Effector memory CD4-positive, alpha-beta T cell (primary cell): ENCODE data around the gene NRP1.
A peak's percentile ranks its signal among the peaks of the same experiment; 100 is the strongest.

ENCODE experiments used
- DNase-seq, 3 donors: peaks; one replicate each; pipeline ENCODE4 v3.0.0-alpha.2; 2020
- H3K27ac ChIP-seq: 2 replicates; pipeline ENCODE4 v1.7.0; 2013; ENCODE audit warnings: mild to moderate bottlenecking, low read length, moderate library complexity; ENCODE audit not compliant: insufficient read depth, poor library complexity, severe bottlenecking
- H3K27me3 ChIP-seq: replicated peaks from 2 replicates; pipeline ENCODE4 v1.7.0; 2013; ENCODE audit warnings: mild to moderate bottlenecking, low read length; ENCODE audit not compliant: insufficient read depth, control insufficient read depth, poor library complexity, severe bottlenecking
- H3K36me3 ChIP-seq: 2 replicates; pipeline ENCODE4 v1.7.0; 2013; ENCODE audit warnings: mild to moderate bottlenecking, low read length, moderate library complexity; ENCODE audit not compliant: control insufficient read depth, insufficient read depth
- H3K4me1 ChIP-seq: 2 replicates; pipeline ENCODE4 v1.7.0; 2013; ENCODE audit warnings: low read length, mild to moderate bottlenecking; ENCODE audit not compliant: control insufficient read depth, insufficient read depth, poor library complexity, severe bottlenecking
- H3K4me3 ChIP-seq: 2 replicates; pipeline ENCODE4 v1.7.0; 2013; ENCODE audit warnings: low read length, low read depth, mild to moderate bottlenecking; ENCODE audit not compliant: insufficient read depth, poor library complexity, severe bottlenecking
- H3K9me3 ChIP-seq: 2 replicates; pipeline ENCODE4 v1.7.0; 2013; ENCODE audit warnings: mild to moderate bottlenecking, low read length, moderate library complexity; ENCODE audit not compliant: control insufficient read depth

Gene NRP1

GRCh38 chr10:33195608-33196376 lies 138.7 kb downstream of the NRP1 start:
- Histone ChIP-seq H3K36me3 (no peaks in the 10 kb centered on the region), H3K9me3 (no peaks in the 10 kb centered on the region), H3K4me1 (no peaks in the 10 kb centered on the region), H3K27ac (no peak overlapping the region), H3K27me3 (no peaks in the 10 kb centered on the region), H3K4me3 (no peak overlapping the region)
- DNase-seq, result no peak

DNA sequence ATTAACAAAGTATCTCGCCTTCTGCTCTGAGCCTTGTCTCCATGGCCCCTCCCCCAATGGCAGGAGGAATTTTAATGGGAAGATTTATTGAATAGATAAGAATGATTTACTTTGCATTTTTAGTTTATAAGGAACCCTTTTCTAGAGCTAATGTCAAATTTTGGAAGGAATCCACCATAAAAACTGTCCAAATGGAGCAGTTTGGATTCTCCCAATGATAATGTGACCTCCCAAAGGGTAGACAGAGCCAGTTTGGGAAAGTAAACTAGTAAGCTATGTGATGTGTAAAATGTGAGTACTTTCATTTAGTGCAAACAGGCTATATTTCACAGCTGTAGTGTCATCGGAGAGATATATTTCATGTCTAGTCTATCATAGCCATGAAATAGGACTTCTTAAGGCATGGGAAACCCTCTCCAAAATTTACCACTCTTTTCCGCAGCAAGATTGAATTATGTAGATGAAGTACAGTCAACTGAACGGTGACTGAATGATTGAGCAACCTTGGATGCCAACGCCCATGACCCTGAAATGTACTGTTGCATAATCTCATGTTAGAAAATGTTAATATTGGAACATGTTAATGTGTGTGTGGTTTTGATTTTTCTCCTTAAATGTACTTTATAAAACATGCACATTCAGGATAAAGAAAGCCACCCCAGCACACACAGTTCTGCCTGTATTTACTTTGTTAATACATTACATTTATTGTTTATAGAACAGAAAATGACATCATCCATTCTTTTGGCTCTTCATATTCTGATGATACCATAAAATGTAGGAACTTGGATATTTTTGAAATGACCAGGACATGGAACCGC lies 140.6 kb downstream of the NRP1 start:
- no peak for DNase-seq

DNA sequence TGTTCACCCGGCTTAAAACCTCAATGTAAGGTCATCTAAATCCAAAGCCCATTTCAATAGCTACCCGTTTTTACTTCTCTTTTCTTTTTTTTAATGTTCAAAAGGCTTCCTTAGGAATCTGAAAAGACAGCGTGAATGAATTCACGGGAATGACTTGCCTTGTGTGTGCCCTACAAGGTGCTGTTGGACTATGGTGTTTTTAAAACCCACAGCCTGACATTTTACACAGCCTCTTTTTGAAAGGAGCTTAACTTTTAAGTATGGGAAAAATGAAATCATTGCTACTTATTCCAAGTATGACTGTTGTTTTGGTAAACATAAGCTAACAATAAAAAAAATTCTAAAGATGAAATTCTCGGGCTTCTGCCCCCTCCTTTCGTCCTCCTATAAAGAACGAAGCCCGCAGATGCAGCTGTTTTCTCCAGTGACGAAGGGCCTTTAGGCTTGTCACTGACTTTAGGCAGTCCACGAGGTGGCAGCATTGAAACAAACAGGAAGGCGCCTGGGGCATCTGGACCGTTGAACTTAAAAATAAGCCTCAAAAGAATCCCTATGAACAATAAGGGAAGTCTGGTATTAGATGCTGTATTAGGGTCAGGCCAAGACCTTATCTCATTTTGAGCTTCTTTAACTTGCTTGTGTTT lies 141.3 kb downstream of the NRP1 start:
- no peak overlapping the region for H3K4me3 ChIP-seq
- H3K36me3 ChIP-seq, result no peaks in the 10 kb centered on the region
- H3K9me3 ChIP-seq, result no peaks in the 10 kb centered on the region
- no peak overlapping the region for H3K27ac ChIP-seq
- no peaks in the 10 kb centered on the region for H3K4me1 ChIP-seq
- no peaks in the 10 kb centered on the region for H3K27me3 ChIP-seq
- DNase-seq, result peak; percentile 17 to 50 (median 37)

More for the DNA sequence above, 140.6 kb downstream of the NRP1 start:
- no peaks in the 10 kb centered on the region for H3K36me3 ChIP-seq
- no peak overlapping the region for H3K27ac ChIP-seq
- H3K4me1 ChIP-seq, result no peaks in the 10 kb centered on the region
- H3K4me3 ChIP-seq, result no peak overlapping the region
- H3K9me3 ChIP-seq, result no peaks in the 10 kb centered on the region
- H3K27me3 ChIP-seq, result no peaks in the 10 kb centered on the region

DNA sequence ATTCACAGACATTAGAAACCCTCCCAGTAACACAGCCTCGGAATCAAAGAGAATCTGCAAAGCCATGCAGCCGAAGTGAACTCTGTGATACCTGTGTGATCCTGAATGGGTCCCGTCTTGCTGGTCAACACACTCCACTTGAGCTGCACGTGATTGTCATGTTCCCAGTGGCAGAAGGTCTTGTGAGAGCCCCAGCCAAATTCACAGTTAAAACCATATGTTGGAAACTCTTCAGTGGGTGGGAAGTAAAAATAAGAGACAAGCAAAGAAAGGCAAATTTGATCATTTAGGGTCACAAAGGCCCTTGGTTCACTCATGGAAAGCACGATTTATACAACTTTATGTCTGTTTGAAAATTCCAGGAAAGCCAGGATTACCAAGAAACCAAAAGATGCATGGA lies 142.3 kb downstream of the NRP1 start:
- H3K27ac ChIP-seq, result no peak overlapping the region
- no peaks in the 10 kb centered on the region for H3K4me1 ChIP-seq
- H3K27me3 ChIP-seq, result no peaks in the 10 kb centered on the region
- H3K36me3 ChIP-seq, result no peaks in the 10 kb centered on the region
- DNase-seq, result no peak
- no peak overlapping the region for H3K4me3 ChIP-seq
- H3K9me3 ChIP-seq, result no peaks in the 10 kb centered on the region

DNA sequence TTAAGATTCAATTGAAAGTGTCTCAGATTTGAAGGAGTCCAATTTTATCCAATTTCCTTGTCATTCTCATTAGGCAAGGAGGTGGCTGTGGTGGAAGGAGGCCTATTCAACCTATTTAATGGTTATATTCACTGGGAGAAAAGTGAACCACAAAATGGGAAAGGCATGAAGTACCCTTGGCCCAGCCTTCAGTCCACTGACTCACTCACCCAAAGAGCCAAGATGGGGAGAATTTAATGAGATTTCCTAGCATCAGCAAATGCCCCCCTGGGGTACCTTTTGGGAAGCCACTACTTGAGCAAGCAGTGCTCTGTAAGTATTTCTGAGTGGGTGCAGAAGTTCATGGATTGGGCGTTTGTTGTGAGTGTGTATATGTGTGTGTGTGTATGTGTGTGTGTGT lies 144.1 kb downstream of the NRP1 start:
- Histone ChIP-seq H3K27me3 (no peaks in the 10 kb centered on the region), H3K9me3 (no peaks in the 10 kb centered on the region), H3K36me3 (no peaks in the 10 kb centered on the region), H3K4me1 (no peaks in the 10 kb centered on the region), H3K4me3 (no peak overlapping the region), H3K27ac (no peak overlapping the region)
- DNase-seq, result no peak

GRCh38 chr10:33189808-33190207 lies 144.7 kb downstream of the NRP1 start:
- H3K4me3 ChIP-seq, result no peak overlapping the region
- DNase-seq, result no peak
- H3K36me3 ChIP-seq, result no peaks in the 10 kb centered on the region
- no peak overlapping the region for H3K27ac ChIP-seq
- H3K4me1 ChIP-seq, result no peaks in the 10 kb centered on the region
- H3K9me3 ChIP-seq, result no peaks in the 10 kb centered on the region
- H3K27me3 ChIP-seq, result no peaks in the 10 kb centered on the region

DNA sequence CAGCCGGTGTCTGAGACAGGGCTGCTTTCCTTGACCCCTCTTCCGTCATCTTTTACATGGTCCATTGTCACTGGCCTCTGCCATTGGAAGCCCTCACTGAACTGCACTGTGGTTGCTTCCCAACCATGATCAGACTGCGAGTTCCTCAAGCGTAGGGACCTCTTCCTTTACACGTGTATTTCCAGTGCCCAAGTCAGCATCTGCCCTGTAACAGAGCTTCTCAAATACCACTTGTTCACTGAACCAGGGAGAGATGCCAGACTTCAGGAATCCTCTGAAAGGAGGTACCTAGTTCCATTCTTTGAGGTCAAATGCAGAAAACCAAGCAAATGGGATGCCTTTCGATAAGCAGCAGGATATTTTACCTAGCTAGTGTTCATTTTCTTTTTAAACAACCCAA lies 145.1 kb downstream of the NRP1 start:
- Histone ChIP-seq H3K36me3 (no peaks in the 10 kb centered on the region), H3K4me1 (no peaks in the 10 kb centered on the region), H3K27ac (no peak overlapping the region), H3K27me3 (no peaks in the 10 kb centered on the region), H3K4me3 (no peak overlapping the region), H3K9me3 (no peaks in the 10 kb centered on the region)
- no peak for DNase-seq

- no peak overlapping the region for H3K27ac ChIP-seq
Measured at GRCh38 chr10:33187427-33187999, 147.0 kb downstream of the NRP1 start.

GRCh38 chr10:33186150-33186549 lies 148.3 kb downstream of the NRP1 start:
- DNase-seq, result no peak
- H3K9me3 ChIP-seq, result no peaks in the 10 kb centered on the region
- no peaks in the 10 kb centered on the region for H3K27me3 ChIP-seq
- H3K4me3 ChIP-seq, result no peak overlapping the region
- no peak overlapping the region for H3K27ac ChIP-seq
- H3K4me1 ChIP-seq, result no peaks in the 10 kb centered on the region
- no peaks in the 10 kb centered on the region for H3K36me3 ChIP-seq

More at GRCh38 chr10:33187427-33187999, 147.0 kb downstream of the NRP1 start:
- Histone ChIP-seq H3K9me3 (no peaks in the 10 kb centered on the region), H3K27me3 (no peaks in the 10 kb centered on the region), H3K36me3 (no peaks in the 10 kb centered on the region), H3K4me1 (no peaks in the 10 kb centered on the region), H3K4me3 (no peak overlapping the region)
- no peak for DNase-seq
